NCI-H2196 (cell line): ENCODE data around the gene TYMP.
A peak's percentile ranks its signal among the peaks of the same experiment; 100 is the strongest.
"Not testable (repeated sequence)": the region's sequence is repeated elsewhere in the genome, so short reads cannot be mapped to it uniquely, and the experiment has no call there.

Experiments used
- DNase-seq: peaks from one replicate; lab custom pipeline; 2025; ENCODE audit not compliant: unreplicated experiment; lab: John Stamatoyannopoulos, UW

Gene TYMP

DNA sequence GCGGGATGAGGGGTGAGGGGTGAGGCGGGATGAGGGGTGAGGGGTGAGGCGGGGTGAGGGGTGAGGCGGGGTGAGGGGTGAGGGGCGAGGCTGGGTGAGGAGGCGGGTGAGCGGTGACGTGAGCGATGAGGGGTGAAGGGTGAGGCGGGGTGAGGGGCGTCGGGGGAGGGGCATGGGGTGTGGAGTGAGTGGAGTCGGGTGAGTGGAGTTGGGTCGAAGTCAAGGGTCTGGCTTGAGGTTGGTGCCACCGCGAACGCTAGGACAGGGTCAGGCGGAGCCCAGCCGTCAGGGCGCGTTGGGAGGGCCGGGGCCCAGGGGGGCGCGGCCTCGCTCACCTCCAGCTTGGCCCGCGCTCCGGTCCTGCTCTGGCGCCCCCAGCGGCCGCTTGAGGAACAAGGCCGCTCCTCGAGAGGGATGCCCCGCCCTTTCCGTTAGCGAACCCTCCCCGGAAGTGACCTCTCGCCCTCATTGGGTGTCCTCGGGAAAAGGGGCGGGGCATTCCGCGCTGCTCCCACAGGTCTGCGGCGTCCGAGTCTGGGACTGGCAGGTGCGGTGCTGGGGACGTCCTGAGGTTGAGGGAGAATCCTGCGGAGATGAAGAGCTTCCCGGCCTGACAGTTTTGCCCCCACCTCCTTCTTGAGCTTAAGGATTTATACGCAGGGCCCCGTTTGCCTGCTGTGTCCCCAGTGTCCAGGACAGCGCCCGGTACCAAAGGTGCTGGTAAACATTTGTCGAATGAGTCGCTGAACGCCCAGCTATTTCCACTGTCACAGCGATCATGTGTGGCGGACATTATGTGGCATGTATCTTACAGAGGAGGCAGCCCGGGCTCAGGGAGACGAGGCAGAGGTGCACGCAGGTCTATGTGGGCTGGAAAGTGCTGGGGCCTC lies 33.0 kb upstream of the TYMP start, which contains the start of gene SYCE3:
Gene SYCE3, minus strand, starts transcription at position 397 of the 890 bp plus-strand sequence. CDS start 6,514 bp downstream, outside the sequence.
- peak; percentile 89 for DNase-seq

DNA sequence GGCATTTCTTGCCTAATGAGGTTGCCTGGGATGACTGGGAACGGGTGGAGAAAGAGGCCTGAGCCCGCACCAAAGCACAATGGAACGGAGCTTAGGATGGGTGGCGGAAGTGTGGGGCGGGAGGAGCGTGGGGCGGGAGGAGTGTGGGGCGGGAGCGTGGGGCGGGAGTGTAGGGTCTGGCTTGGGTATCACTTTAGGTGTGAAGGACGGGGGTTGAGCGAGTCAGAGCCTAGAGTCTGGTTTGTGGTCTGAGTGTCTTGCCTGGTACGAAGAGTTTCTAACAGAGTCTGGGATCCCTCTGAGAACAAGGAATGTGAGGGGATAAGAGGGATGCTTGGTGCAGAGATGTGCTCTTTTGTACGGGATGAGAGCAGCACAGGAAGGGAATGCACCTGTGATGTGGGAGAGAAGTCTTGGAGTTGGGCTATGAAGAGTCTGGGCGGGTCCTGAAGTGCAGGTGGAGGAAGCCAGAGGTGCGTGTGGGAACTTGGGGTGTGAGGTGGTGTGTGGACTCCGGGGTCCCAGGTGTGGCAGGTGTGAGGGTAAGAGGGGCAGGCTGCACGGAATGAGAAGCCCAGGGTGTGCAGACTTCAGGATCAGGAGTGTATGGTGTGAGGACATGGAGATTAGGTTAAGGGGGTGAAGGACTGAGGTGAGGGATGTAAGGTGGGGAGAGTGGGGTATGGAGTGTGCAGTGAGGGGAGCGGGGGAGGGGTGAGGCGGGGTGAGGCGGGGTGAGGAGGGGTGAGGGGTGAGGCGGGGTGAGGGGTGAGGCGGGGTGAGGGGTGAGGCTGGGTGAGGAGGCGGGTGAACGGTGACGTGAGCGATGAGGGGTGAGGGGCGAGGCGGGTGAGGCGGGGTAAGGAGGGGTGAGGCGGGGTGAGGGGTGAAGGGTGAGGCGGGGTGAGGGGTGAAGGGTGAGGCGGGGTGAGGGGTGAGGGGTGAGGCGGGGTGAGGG lies 31.9 kb upstream of the TYMP start:
- DNase-seq: no peak

DNA sequence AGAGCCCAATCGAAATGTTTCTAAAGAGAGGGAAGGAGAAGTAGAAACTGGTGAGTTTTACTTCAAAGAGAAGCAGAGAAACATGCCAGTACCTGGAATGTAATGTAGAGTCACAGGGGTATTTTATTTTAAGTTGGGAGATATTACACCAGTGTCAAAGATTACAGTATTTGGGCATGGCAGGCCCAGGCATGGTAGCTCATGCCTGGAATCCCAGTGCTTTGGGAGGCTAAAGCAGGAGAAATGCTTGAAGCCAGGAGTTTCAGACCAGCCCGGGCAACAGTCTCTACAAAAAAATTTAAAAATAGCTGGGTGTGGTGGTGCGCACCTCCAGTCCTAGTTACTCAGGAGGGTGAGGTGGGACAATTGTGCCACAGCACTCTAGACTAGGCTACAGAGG lies 30.2 kb upstream of the TYMP start:
- DNase-seq: no peak

DNA sequence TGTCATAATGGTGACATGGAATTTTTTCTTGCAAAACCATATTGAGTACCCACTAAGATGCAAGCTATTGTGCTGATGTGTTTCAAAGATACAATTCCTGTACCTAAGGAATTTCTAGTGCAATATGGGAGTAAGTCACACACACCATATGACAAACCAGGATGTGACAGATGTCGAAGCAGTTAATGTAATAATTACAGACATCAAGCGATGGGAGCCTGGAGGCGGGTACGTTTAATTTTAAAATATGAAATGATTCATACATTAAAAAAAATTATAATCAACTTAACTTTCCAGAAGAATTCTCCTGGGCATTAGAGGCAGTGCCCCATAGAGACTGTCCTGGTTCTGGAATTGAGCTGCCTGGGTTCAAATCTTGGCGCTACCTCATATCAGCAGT lies 26.9 kb upstream of the TYMP start:
- DNase-seq: no peak

DNA sequence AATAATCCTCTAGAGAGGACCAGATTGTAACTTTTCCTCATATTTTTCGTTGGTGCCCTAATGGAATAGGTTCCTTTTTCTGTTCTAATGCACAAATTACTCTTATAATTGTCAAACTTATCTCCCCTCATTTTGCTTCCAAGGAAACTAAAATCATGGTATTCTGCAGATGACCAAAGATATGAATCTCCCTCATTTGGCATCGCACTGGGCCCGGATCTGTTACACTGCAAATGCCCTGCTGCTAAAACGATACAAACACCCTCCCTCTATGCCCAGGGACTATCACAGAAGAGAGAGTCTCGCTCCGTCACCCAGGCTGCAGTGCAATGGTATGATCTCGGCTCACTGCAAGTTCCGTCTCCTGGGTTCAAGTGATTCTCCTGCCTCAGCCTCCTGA lies 23.5 kb upstream of the TYMP start:
- DNase-seq: no peak

DNA sequence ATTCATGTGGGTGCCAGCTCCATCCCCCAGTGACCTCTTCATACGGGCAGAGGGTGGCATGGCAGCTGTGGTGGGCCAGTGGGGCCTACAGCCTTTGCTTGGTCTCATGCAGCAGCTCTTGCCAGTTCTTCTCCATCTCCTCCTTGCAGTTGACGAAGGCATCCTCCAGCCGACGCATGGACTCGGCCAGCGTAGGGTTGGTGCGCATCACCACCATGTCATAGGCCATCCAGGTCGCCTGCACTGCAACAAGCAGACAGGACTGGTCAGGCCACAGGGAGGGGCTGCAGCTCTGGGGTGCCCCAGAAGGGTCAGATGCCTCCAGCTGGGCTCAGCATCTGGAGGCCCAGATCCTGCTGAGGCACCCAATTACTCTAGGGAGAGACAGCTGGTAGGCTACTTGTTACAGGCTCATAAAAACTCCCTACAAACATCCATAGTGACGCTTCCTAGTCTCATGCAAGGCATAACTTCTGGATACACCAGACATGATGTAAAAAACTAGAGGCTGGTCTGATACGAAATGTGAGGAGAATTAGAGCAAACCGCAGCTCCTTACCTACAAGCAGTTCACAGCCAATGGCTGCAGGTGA lies 21.4 kb upstream of the TYMP start:
- no peak for DNase-seq

DNA sequence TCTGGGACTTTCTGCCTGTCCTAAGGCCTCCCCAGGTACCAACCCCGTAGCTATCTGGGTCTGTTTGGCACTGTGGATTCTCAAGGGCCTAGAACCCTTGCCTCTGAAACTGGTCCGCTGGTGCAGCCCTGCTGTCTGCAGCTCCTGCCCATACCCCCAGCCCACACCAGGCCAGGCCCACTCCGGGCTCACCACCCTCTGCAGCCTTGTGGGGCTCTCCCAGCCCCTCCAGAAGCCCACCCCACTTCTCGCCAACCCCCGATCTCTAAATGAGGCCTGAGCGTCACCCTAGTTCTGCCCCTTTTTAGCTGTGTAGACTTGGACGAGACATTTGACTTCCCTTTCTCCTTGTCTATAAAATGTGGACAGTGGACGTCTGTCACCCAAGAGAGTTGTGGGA lies 20.6 kb upstream of the TYMP start:
- DNase-seq: no peak

DNA sequence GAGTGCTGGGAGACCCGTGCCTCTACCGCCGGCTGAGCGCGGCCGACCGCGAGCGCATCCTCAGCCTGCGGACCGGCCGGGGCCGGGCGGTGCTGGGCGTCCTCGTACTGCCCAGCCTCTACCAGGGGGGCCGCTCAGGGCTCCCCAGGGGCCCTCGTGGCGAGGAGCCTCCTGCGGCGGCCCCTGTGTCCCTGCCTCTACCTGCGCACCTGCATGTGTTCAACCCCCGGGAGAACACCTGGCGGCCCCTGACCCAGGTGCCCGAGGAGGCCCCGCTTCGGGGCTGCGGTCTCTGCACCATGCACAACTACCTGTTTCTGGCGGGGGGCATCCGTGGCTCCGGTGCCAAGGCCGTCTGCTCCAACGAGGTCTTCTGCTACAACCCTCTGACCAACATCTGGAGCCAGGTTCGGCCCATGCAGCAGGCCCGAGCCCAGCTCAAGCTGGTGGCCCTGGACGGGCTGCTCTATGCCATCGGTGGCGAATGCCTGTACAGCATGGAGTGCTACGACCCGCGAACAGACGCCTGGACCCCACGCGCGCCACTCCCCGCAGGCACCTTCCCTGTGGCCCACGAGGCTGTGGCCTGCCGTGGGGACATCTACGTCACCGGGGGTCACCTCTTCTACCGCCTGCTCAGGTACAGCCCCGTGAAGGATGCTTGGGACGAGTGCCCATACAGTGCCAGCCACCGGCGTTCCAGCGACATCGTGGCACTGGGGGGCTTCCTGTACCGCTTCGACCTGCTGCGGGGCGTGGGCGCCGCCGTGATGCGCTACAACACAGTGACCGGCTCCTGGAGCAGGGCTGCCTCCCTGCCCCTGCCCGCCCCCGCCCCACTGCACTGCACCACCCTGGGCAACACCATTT lies 19.3 kb upstream of the TYMP start:
- DNase-seq: no peak

DNA sequence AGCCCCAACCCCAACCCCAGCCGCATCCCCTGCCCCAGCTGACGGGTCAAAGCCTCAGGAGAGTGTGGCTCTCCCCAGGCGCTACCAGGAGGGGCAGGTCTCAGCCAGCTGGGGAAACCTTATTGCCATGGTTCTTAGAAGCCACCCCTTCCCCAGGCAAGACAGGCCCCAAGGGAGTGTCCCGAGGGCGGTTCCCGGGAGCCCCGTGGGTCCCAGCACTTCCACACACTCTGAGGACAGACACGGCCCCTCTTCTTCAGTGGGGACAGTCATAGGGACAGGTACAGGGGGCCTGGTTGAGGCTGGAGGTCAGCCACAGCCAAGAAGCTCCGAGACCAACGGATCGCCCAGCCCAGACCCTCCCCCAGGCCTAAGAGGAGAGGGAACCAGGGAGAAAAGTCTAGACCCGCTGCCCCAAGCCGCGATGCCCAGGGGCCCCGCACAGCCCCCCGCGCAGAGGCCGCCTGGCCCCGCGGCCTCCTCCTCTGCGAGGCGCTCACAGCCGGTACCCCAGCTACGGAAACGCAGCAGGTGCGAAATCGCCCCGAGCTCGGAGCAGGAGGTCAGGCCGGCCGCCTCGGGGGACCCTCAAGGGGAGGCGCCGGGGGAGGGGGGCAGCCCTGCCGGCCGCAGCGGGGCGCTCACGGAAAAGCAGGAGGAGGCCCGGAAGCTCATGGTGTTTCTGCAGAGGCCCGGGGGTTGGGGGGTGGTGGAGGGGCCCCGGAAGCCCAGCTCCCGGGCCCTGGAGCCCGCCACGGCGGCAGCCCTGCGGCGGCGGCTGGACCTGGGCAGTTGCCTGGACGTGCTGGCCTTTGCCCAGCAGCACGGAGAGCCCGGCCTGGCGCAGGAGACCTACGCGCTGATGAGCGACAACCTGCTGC lies 18.5 kb upstream of the TYMP start:
- no peak for DNase-seq

DNA sequence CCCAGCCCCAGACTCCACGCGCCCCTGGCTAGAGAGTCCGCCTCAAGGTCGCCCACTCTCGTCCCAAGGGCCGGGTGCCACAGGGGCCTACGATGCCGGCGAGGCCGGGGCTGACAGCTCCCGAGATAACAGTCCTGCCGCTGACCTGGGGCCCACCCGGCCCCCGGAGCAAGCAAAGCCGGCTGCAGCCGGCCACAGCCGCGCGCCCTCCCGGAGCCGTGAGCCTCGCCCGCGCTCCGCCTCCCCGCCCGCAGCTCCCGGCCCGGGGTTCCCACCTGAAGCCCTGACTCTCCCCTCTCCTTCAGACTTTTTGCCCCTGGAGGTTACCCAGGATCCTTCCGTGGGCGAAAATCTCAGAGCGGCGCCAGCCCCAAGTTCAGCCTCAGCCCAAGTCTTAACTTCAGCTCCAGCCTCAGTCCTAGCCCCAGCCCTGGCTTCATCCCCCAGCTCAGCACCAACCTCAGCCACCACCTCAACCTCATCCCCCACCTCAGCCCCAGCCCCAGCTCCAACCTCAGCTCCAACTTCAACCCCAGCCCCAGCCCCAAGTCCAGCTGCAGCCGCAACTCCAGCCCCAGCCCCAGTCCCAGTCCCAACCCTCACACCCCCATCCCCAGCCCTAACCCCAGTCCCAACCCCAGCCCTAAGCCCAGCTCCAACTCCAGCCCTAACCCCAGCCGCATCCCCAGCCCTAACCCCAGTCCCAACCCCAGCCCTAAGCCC lies 17.6 kb upstream of the TYMP start:
- DNase-seq: no peak

DNA sequence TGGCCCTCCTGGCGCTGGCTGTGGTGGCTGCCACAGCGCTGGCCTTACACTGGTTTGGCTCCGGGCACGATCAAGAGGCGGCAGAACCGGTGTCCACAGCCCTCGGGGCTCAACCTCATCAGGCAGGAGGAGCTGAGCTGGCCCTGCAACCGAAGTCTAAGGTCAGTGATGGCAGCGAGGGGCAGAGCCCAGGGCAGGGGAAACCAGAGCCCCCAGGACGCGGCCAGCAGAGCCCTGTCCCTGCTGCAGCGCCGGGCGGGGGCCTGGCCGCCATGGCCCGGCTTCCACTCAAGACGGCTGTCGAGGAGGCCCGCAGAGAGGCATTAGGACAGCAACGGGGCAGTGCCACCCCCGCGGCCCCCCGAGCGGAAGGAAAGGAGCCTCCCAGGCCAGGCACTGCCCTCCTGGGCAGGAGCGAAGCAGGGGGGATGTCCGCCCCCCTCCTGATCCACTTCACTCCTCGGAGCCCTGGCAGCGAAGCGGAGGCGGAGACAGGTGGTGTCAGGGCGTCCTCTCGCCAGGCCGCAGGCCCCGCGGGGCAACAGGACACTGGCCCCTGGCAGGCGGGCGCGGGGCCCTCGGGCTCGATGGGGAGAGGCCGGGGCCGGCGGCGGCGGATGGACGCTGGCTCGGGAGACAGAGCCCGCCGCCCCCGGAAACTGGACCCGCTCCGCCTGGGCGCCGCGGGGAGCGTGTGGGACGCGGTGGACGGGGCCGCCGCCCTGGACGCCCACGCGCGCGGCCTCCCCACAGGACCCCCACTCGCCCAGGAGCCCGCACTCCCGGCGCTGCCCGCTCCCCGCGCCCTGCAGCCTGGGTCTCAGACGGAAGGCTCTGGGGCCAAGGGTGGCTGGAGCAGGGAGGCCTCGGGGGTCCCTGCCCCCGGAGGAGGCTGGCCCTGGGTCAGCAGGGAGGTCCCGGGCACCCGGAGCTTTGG lies 16.8 kb upstream of the TYMP start:
- no peak for DNase-seq

DNA sequence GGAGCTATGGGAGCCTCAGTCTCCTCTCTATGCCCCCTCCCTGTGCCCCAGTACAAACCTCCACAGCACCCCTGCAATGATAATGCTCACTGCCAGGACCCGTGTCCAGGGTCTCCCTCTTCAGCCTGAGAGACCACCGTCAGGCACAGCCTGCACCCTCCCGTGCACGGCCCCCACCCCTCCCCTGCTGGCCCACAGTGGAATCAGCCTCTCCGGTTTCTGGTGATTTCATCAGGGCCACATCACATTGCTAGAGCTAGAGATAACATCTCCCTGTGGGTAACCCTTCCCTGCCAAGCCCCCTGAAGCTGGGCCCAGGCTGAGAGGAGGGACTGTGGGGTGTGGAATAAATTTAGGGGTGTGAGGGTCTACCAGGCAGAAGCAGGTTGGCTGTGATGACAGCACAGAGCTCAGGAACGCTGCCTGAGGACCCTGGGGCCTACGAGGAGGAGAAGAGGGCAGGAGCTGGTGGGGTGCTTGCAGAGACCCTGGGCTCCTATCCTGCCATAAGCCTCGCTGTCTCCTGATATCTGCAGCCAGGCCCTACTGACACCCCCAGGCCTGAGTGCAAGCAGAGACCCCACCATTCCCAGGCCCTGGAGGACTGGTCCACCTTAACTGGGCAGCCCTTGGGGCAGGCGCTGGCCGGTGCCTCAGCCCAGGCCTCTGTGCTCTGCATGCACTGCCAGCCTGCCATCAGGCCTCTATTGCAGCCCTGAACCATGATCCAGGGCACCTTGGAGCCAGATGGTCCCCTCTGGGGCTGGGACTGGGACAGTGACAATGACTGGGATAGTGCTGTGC lies 15.9 kb upstream of the TYMP start, which contains the start of gene KLHDC7B:
Gene KLHDC7B, plus strand, starts transcription at position 378 of the 804 bp plus-strand sequence. Its CDS starts 345 bp downstream, at position 723.
- DNase-seq: no peak

DNA sequence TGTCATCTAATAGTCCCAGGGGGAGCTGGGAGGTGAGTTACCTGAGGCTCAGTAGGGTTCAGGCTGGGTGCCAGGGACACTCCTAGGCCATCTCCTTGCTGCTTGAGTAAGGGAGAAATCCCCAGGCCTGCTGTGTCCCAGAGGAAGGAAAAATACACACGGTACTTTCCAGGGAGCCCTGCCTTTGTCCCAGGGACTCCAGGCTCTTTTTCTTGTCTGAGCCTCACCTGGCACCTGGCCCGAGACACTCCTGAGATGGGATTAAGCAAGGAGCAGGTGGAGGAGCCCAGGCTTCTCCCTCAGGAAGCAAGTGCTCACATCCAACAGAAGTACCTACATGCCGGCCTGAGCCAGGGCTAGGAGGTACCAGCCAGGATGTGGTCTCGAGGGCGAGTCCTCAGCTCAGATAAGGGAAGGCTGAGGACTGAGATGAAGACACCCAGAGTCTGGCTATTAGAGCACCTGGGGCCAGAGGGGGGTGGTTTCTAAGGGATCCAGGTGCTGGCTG lies 15.0 kb upstream of the TYMP start:
- no peak for DNase-seq

DNA sequence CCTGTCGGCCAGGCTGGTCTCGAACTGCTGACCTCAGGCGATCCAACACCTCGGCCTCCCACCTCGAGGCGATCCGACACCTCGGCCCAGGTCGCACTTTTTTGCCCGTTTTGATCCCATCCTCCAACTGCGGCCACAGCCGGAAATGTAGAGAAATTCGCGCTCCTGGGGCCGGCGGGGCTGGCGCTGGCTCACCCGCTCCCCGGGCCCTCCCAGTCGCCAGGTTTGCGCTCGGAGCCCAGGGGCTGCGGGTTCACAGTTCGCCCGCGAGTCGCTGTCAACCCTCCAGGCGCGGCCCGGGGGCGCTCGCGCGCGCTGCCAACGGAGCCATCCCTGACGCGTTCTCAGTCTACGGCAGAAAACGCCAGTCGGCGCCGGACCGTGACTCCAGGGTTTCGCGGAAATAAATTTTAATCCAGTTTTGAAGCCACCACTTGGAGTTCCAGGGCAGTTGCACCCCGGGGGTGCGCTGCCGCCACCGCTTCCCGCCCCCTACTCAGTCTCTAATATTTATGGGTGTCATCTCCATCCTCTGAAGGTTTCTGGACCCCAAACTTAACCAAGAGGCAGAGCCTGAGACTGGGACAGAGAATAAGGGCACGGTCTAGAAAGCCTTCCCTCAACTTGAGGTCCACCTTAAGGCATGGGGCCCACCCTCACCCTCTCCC lies 14.4 kb upstream of the TYMP start:
- DNase-seq: no peak

DNA sequence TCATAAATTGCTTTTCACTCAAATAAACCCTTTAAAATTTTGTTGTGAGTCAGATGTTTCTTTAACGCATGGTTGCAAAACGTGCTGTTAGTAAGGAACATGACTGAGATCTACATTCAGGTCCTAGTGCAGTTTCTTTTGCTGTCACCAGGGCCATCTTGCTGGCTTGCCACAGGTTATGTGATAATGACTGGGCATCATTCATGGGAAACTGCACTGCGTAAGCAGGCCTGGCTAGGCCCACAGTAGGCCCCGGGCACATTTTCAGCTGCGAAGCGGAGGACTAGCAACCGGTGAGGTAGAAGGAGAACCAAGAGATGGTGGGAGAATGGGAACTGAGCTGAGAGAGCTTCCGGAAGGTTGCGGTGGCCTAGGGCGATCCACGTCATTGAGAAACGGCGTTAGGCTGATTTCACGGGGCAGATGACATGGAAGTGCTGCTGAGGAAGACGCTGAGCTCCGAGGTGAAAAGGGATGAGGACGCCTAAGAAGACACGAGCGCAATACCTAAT lies 12.7 kb upstream of the TYMP start:
- DNase-seq: no peak

DNA sequence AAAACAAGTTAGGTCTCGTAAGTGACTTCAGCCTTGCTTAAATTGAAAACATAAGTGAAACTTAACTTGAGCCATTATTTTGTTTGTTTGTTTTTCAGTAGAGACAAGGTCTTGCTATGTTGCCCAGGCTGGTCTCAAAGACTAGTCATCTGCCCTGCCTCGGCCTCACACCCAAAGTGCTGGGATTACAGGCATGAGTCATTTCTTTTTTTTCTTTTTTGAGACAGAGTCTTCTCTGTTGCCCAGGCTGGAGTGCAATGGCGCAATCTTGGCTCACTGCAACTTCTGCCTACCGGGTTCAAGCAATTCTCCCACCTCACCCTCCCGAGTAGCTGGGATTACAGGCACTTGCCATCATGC lies 11.8 kb upstream of the TYMP start:
- DNase-seq: not testable (repeated sequence)
